Mesodermal cell (in vitro differentiated cells): Measurements from ENCODE around the gene NCBP3.
A peak's percentile ranks its signal among the peaks of the same experiment; 100 is the strongest.

Experiments
- H3K27ac ChIP-seq: 2 replicates; pipeline ENCODE4 v1.7.0; 2013; ENCODE audit warnings: mild to moderate bottlenecking, low read depth, low read length, moderate library complexity; ENCODE audit not compliant: severe bottlenecking
- H3K36me3 ChIP-seq: 2 replicates; pipeline ENCODE4 v1.7.1; 2013; ENCODE audit warnings: mild to moderate bottlenecking, low read length, moderate library complexity; ENCODE audit not compliant: control insufficient read depth, insufficient read depth
- H3K4me1 ChIP-seq: one replicate; pipeline ENCODE4 v1.7.1; 2013; ENCODE audit warnings: mild to moderate bottlenecking, low read length; ENCODE audit not compliant: insufficient read depth, control insufficient read depth, poor library complexity, severe bottlenecking
- H3K4me3 ChIP-seq: 2 replicates; pipeline ENCODE4 v1.7.0; 2013; ENCODE audit warnings: low read length, control low read depth, mild to moderate bottlenecking; ENCODE audit not compliant: insufficient read depth, poor library complexity, severe bottlenecking; ENCODE audit errors: extremely low read depth
- H3K9me3 ChIP-seq: 2 replicates; pipeline ENCODE4 v1.7.1; 2013; ENCODE audit warnings: mild to moderate bottlenecking, low read length, moderate library complexity; ENCODE audit not compliant: control insufficient read depth
- WGBS, 2 experiments: methylation state at CpG; one replicate each; pipeline ENCODE4 v1.1.5; 2013; ENCODE audit warnings: missing lambda C conversion rate in 2 of 2; ENCODE audit not compliant: insufficient coverage in 2 of 2; 5-methylcytosine and 5-hydroxymethylcytosine counted together

Gene NCBP3

DNA sequence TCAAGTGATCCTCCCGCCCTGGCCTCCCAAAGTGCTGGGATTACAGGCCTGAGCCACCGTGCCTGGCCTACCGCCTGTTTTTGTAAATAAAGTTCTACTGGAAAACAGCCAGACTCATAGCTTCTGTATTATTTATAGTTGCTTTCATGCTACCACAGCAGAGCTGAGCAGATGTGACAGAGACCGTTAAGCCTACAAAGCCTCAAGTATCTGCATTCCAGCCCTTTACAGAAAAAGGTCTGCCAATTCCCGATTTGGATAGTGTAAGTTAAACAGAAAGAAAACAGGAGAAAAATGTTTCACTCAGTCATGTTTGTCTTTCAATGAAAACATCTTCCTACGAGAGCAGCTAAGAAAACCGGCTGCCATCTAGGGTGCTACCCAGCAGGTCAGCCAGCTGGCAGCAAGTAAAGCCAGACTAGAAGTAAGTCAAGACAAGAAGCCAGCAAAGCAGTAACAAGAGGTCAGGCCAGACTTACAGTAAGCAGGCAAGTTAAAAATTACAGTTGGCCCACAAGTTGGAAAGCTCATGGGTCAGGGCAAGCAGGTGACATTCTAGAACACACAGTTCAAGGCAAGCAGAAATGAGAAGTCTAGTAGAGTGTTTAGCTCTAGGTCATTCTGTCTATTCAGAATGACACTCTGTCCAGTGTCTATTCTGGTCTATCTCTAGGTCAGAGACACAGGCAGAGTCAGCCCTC, 17.7 kb downstream of the NCBP3 start:
- WGBS, 2 experiments = 96 to 100% methylated on average over 2 to 7 of the region's 7 CpGs
- H3K4me3 ChIP-seq = no peak overlapping the region
- no peaks in the 10 kb centered on the region for H3K9me3 ChIP-seq
- H3K36me3 ChIP-seq = peaks cover 64% of the 10 kb centered on the region
- H3K27ac ChIP-seq = no peak overlapping the region
- no peaks in the 10 kb centered on the region for H3K4me1 ChIP-seq

DNA sequence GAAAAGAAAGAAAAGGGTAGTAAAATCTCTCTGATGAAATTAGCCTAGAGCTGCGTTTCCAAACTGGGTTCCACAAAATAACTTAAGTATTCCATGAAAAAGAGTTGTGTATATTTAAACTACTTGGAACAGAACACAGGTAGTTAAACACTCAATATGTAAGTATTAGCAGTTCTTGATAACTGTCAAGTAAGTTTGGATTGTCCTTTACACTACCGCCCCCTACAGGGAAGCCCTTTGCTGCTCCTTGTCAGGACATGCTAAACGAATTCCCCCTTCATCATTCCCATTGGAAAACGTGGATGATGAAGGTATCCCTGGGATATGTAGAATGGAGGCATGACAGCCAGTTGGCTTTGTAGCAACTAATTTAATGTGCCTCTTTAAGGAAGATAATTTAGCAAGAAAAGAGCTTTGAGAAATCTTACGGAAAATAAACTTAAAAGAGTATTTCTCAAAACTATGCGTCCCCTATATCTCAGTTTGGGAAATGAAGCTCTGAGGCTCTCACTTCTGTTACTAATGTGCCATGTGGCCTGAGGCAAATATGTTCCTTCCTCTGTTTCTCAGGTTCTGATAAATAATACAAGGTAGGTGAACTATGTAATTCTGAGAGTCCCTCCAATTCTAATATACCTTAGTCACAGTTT, 18.8 kb downstream of the NCBP3 start:
- H3K9me3 ChIP-seq = no peaks in the 10 kb centered on the region
- H3K4me1 ChIP-seq = no peaks in the 10 kb centered on the region
- peaks cover 68% of the 10 kb centered on the region for H3K36me3 ChIP-seq
- H3K4me3 ChIP-seq = no peak overlapping the region
- 100% methylated on average over 1 of the region's 6 CpGs for WGBS, 2 experiments
- H3K27ac ChIP-seq = no peak overlapping the region

DNA sequence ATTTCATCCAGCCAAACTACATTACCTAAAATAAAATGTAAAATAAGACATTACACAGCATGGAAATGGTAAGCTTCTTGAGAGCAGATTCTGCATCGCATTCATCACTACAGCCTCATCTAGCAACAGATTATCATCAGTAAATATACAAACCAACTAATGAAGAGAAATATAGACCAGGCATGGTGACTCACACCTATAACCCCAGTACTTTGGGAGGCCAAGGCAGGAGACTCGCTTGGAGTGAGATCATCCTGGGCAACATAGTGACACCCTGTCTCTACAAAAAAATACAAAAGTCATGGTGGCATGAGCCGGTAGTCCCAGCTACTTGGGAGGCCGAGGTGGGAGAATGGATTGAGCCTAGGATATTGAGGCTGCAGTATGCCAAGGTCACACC, 19.9 kb downstream of the NCBP3 start:
- Histone ChIP-seq H3K4me1 (no peaks in the 10 kb centered on the region), H3K27ac (no peak overlapping the region), H3K4me3 (no peak overlapping the region), H3K9me3 (no peaks in the 10 kb centered on the region), H3K36me3 (peaks cover 79% of the 10 kb centered on the region)
- WGBS, 2 experiments = 90 to 100% methylated on average over 1 to 2 of the region's 4 CpGs

DNA sequence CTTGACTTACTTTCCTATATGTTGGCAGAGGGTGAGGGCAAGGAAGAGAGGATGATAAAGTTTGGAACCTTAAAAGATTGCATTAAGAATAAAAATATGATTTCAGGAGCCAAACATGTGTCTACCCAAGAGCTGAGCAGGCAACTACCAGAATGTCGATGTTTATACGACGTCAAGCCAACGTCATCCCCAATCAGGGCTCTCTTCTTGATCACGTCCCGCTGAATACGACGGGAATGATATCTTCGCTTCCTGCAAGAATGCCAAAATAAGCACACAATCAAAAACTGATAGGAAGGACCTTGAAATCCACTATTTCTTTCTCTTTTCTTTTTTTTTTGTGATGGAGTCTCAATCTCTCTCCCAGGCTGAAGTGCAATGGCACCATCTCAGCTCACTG, 24.9 kb downstream of the NCBP3 start:
- no peaks in the 10 kb centered on the region for H3K4me1 ChIP-seq
- H3K9me3 ChIP-seq = no peaks in the 10 kb centered on the region
- no peak overlapping the region for H3K4me3 ChIP-seq
- H3K27ac ChIP-seq = no peak overlapping the region
- 97 to 100% methylated on average over 8 to 9 of the region's 9 CpGs for WGBS, 2 experiments
- H3K36me3 ChIP-seq = peaks cover 91% of the 10 kb centered on the region

DNA sequence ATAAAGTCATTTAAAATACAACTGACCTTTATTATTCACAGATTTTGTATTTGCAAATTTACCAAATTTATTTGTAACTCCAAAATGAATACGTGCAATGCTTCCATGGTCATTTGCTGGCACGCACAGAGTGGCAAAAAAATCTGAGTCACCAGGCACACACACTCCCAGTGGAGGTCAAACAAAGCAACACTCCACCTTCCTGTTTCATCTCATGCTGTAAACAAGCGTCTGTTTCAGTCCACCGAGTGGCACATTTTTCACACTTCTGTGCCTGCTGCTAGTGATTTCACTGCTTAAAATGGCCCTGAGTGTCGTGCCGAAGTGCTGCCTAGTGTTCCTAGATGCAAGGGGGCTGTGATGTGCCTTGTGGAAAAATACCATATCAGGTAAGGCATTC, 27.3 kb downstream of the NCBP3 start:
- Histone ChIP-seq H3K4me3 (no peak overlapping the region), H3K4me1 (peaks cover under 1% of the 10 kb centered on the region), H3K9me3 (no peaks in the 10 kb centered on the region), H3K36me3 (peaks cover 96% of the 10 kb centered on the region), H3K27ac (peak overlapping the region; percentile 54)
- 91 to 100% methylated on average over 6 of the region's 6 CpGs for WGBS, 2 experiments

DNA sequence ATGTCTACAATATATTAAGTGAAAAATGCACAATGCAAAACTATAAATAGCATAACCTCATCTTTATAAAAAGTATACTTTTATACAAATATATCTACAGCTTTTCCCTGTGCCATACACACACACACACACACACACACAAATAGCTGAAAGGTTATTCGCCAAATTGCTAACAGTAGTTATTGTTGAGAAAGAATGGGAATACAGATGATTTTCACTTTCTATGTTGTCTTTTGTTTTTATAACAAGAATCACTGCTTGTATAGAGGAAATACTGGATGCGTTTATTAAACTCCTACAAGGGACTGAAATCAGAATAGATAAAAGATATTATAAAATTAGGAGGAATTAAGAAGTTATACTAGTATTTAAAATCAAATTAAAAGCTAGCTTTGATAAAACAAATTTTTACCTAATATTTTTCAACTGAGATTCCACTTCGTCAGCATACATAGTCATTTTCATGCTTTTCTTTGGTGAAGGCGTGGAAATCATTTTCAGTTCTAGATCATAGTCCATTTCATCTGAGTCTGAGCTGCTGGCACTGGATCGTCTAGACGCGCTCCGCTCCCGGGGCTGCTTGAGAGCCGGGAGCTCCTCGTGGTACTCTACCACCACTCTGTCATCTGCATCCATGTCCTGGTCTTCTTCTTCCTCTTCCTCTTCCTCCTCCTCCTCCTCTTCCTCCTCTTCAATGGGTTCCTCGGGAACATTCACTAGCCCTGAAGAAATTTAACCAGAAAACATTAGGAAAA, 28.0 kb downstream of the NCBP3 start:
- Histone ChIP-seq H3K4me3 (no peak overlapping the region), H3K36me3 (peaks cover 96% of the 10 kb centered on the region), H3K4me1 (peaks cover 8% of the 10 kb centered on the region), H3K27ac (no peak overlapping the region), H3K9me3 (no peaks in the 10 kb centered on the region)
- WGBS, 2 experiments = 97 to 98% methylated on average over 9 of the region's 12 CpGs

DNA sequence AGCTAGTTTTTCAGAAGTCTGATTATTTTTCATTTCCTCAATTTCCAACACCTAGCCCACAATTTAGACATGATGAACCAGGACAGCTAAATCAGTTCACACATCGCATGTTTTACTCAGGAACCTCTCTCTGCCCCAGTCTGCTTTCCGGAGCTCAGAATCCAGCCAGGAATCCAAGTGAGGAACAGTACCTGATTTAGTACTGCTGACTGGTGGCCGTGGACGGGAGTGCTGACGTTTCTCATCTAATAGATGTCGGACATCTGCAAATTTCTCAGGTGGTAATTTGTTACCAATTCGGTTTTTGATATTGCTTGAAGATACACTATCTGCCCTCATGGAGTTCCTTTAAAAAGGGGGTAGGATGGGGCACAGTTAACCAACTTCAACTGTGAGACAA, 30.1 kb downstream of the NCBP3 start:
- WGBS, 2 experiments = 92 to 99% methylated on average over 6 to 7 of the region's 7 CpGs
- Histone ChIP-seq H3K4me1 (peaks cover 9% of the 10 kb centered on the region), H3K9me3 (no peaks in the 10 kb centered on the region), H3K27ac (no peak overlapping the region), H3K4me3 (no peak overlapping the region), H3K36me3 (peaks cover 95% of the 10 kb centered on the region)

DNA sequence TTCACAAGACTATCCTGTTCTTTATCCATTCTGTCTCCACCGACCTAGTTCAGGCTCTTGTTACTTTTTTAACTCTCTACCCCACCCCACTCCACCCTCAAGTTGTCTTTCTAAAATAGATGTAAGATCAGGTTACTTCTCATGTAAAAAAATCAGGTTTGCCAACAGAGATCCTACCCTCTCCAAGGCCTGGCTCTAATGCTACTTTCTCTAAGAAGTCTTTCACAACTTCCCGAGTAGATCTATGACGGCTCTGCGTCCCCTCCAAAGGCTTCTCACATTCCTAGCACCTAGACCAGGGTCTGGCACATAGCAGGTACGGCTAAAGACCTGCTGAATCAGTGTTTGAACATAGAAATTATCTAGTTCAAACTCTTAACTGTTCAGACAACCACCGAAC, 30.9 kb downstream of the NCBP3 start:
- Histone ChIP-seq H3K36me3 (peaks cover 96% of the 10 kb centered on the region), H3K4me1 (peaks cover 9% of the 10 kb centered on the region), H3K27ac (no peak overlapping the region), H3K9me3 (no peaks in the 10 kb centered on the region), H3K4me3 (no peak overlapping the region)
- WGBS, 2 experiments = 92 to 93% methylated on average over 3 of the region's 6 CpGs

DNA sequence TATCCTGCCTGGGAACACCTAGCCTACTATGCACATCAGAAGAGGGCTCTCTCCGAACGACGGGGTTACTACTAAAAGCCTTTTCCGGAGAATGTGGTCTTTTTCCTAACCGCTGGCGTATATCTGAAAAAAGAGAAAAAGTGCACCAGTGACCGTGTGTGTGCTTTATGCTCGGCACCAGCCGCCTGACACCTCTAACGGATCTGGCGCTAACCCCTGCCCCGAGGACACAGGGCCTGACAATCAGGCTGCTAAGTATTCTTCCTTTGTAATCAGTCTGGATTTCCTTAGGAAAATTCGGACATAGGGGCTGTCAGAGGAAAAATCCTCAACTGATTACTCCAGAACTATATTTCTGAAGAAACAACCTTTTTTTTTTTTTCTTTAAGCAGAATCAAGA, 31.7 kb downstream of the NCBP3 start:
- H3K9me3 ChIP-seq = no peaks in the 10 kb centered on the region
- 95 to 100% methylated on average over 11 to 12 of the region's 13 CpGs for whole genome bisulfite sequencing, 2 experiments

DNA sequence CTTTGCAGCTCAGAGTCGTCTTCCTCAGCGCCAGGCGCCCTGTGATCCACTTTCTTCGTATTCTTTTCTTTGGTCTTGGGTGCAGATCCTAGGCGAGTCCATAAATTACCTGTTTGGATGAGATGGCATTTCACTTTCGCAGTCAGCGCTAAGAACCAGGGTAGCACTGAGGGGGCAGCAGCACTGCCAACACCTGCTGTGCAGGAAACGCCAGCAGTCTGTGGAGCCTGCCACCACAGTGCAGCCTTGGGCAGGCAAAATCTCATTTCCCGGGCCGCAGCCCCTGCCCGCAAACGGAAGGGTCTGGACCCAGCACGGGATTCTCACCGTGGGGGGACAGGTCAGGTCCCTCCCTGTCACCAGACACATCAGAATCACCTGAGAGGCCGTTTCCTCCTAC, 32.9 kb downstream of the NCBP3 start:
- H3K4me1 ChIP-seq = peaks cover 9% of the 10 kb centered on the region
- H3K4me3 ChIP-seq = no peak overlapping the region
- H3K36me3 ChIP-seq = peaks cover 94% of the 10 kb centered on the region
- no peak overlapping the region for H3K27ac ChIP-seq
- 95 to 98% methylated on average over 13 to 15 of the region's 15 CpGs for WGBS, 2 experiments
- no peaks in the 10 kb centered on the region for H3K9me3 ChIP-seq

More for the DNA sequence above, 31.7 kb downstream of the NCBP3 start:
- peaks cover 9% of the 10 kb centered on the region for H3K4me1 ChIP-seq
- H3K36me3 ChIP-seq = peaks cover 94% of the 10 kb centered on the region
- no peak overlapping the region for H3K4me3 ChIP-seq
- no peak overlapping the region for H3K27ac ChIP-seq
